22Rv1 (cell line): ENCODE results near the gene DEDD2.

Experiments used
- ZFX ChIP-seq: fragments of 450-650 bp; IDR thresholded peaks from 2 replicates; pipeline ENCODE4 v1.6.1; 2017; ENCODE audit warnings: antibody characterized with exemption, borderline replicate concordance
- TF ChIP-seq, protein P1 (sequence below): fragments of 450-650 bp; IDR thresholded peaks from 2 replicates; pipeline ENCODE4 v1.5.1; 2017; ENCODE audit warnings: mild to moderate bottlenecking

DNA sequence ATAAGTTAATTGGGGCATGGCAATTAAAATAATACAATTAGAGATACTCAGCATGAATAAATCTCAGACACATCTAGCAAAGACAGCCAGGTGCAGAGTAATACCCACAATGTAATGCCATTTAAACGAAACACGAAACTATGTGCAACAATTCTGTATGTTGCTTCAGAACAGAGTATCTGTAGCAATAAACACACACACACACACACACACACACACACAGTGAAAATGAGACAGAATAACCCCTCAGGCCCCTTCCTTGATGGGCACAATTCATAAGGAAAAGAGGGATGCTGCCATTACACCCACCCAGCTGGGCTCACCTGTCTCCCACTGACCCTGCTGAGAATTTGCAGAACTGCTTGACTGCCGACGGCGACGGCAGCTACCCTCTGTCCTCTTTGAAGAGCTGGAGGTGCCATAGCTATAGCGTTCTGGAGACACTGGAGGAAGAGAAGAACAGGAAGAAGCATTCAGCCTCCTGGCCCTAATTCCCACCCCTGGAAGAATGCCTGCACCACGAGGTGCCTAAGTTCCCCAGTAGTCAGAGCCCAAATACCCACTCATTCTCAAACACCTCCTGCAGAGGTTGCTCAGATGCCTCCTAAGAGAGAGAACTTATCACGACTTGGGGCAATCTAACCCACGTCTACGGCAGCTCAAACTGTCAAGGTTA, 2.5 kb downstream of the DEDD2 start:
- TF ChIP-seq, protein P1, sequence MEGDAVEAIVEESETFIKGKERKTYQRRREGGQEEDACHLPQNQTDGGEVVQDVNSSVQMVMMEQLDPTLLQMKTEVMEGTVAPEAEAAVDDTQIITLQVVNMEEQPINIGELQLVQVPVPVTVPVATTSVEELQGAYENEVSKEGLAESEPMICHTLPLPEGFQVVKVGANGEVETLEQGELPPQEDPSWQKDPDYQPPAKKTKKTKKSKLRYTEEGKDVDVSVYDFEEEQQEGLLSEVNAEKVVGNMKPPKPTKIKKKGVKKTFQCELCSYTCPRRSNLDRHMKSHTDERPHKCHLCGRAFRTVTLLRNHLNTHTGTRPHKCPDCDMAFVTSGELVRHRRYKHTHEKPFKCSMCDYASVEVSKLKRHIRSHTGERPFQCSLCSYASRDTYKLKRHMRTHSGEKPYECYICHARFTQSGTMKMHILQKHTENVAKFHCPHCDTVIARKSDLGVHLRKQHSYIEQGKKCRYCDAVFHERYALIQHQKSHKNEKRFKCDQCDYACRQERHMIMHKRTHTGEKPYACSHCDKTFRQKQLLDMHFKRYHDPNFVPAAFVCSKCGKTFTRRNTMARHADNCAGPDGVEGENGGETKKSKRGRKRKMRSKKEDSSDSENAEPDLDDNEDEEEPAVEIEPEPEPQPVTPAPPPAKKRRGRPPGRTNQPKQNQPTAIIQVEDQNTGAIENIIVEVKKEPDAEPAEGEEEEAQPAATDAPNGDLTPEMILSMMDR = no peak
- no peak for TF ChIP-seq ZFX
